ENCODE measurements around the gene USP49. TPM values are rescaled to one million over a fixed set of nuclear protein-coding genes. Genes with fewer than 3 reads are reported as not detected.

Gene USP49
- total and polyA plus RNA-seq, 2 of the 4 experiments (the other 2 are of a cell fraction): 1.4 to 2.1 TPM

DNA sequence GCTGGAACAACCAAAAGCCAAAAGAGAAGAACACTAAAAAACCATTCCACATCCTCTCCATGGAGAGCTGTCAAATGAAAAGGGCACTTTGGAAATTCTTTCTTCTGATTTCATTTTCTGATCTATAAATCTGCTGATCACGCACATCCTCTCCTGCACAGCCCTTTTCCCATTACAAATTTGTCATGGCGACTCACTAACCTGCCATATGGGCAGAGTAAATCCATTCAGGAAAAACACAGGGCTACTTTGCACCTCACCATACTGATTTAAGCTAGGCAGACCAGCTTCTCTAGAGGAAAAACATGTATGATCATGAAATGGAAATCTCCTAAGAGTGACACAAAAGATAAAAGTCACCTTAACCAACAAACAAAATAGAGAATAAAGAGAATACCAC lies 81.7 kb downstream of the USP49 start:
- Histone ChIP-seq H2AK5ac (ENCODE audit: low read depth, low read length) (no peak overlapping the region), H3K4ac (ENCODE audit: low read depth, low read length) (no peak overlapping the region), H3K4me3 (ENCODE audit: insufficient read depth, low read depth, low read length) (no peak overlapping the region), H4K8ac (ENCODE audit: low read depth in 2 of 2, low read length in 2 of 2) (no peak overlapping the region), H2AK9ac (replicated peaks; ENCODE audit: low read depth, low read length, poor library complexity) (no peak overlapping the region), H2BK20ac (ENCODE audit: low read depth, low read length) (no peak overlapping the region), H3K18ac (ENCODE audit: low read depth, low read length) (no peak overlapping the region), H4K5ac (ENCODE audit: low read depth, low read length) (no peak overlapping the region), H3K27ac (ENCODE audit: insufficient read depth, low read length) (no peak overlapping the region), H3K4me2 (ENCODE audit: low read depth, low read length) (no peak overlapping the region), H3K14ac (replicated peaks; ENCODE audit: low read depth, low read length) (no peak overlapping the region), H2BK5ac (ENCODE audit: low read depth, low read length, poor library complexity, severe bottlenecking) (no peak overlapping the region), H3K23ac (ENCODE audit: low read depth, low read length) (no peak overlapping the region), H3K56ac (ENCODE audit: extremely low read depth, insufficient read depth, low read length) (no peak overlapping the region), H2BK15ac (ENCODE audit: low read depth, low read length) (no peak overlapping the region), H3K79me1 (ENCODE audit: low read depth in 1 of 2, low read length in 2 of 2) (no peaks in the 10 kb centered on the region), H2AFZ (replicated peaks; ENCODE audit: low read length, poor library complexity) (no peak overlapping the region), H3K9ac (ENCODE audit: low read depth, low read length) (no peak overlapping the region), H2BK120ac (ENCODE audit: low read depth, low read length) (no peak overlapping the region), H3K4me1 (ENCODE audit: control insufficient read depth, insufficient read depth, low read length) (no peaks in the 10 kb centered on the region), H3K9me3 (ENCODE audit: control insufficient read depth, insufficient read depth, low read length) (no peaks in the 10 kb centered on the region), H3K27me3 (ENCODE audit: control insufficient read depth, insufficient read depth, low read length) (no peaks in the 10 kb centered on the region), H3K9me1 (ENCODE audit: insufficient read depth, low read length) (no peaks in the 10 kb centered on the region), H4K91ac (ENCODE audit: insufficient read depth, low read depth, low read length) (no peak overlapping the region), H3K36me3 (ENCODE audit: control insufficient read depth, insufficient read depth, low read length) (no peaks in the 10 kb centered on the region), H4K20me1 (ENCODE audit: insufficient read depth, low read length) (no peaks in the 10 kb centered on the region)
- no TSS peak for BruUV-seq (replicated peaks)
- POLR2A ChIA-PET (ENCODE audit: unreplicated experiment): no interaction called here
- no peak for ATAC-seq (ENCODE audit: low read depth)
- DNase-seq: no peak
- dilution Hi-C loops (cut with HindIII; ENCODE audit: low sequenced_read_pairs, unreplicated experiment): no loop called here
- intact Hi-C loops (cut with micrococcal nuclease): no loop called here
- TF ChIP-seq RAD21 (IDR thresholded peaks at IDR 0.05; ENCODE audit: low read length) (no peak), MAZ (IDR thresholded peaks at IDR 0.05; ENCODE audit: borderline replicate concordance, low read depth, low read length) (no peak), NFE2L2 (IDR thresholded peaks at IDR 0.05; ENCODE audit: low read depth, low read length) (no peak), RFX5 (IDR thresholded peaks at IDR 0.05; ENCODE audit: low read depth, low read length) (no peak), FOS (IDR thresholded peaks at IDR 0.05; ENCODE audit: low read depth, low read length) (no peak), POLR2A (IDR thresholded peaks at IDR 0.05; ENCODE audit: low read depth, low read length) (no peak), SMC3 (IDR thresholded peaks at IDR 0.05; ENCODE audit: low read depth, low read length) (no peak), MXI1 (IDR thresholded peaks at IDR 0.05; ENCODE audit: borderline replicate concordance, low read depth, low read length) (no peak), CHD1 (IDR thresholded peaks at IDR 0.05; ENCODE audit: low read depth, low read length) (no peak), CEBPB (IDR thresholded peaks at IDR 0.05; ENCODE audit: low read depth, low read length) (no peak), MAFK (IDR thresholded peaks at IDR 0.05; ENCODE audit: low read depth, low read length) (no peak; the same call in 1 of the 2 replicates)
- TF ChIP-seq, protein P1, sequence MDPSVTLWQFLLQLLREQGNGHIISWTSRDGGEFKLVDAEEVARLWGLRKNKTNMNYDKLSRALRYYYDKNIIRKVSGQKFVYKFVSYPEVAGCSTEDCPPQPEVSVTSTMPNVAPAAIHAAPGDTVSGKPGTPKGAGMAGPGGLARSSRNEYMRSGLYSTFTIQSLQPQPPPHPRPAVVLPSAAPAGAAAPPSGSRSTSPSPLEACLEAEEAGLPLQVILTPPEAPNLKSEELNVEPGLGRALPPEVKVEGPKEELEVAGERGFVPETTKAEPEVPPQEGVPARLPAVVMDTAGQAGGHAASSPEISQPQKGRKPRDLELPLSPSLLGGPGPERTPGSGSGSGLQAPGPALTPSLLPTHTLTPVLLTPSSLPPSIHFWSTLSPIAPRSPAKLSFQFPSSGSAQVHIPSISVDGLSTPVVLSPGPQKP (IDR thresholded peaks at IDR 0.05; ENCODE audit: borderline replicate concordance, low read depth, low read length): no peak
- TF ChIP-seq, protein P2, sequence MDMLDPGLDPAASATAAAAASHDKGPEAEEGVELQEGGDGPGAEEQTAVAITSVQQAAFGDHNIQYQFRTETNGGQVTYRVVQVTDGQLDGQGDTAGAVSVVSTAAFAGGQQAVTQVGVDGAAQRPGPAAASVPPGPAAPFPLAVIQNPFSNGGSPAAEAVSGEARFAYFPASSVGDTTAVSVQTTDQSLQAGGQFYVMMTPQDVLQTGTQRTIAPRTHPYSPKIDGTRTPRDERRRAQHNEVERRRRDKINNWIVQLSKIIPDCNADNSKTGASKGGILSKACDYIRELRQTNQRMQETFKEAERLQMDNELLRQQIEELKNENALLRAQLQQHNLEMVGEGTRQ (IDR thresholded peaks at IDR 0.05; ENCODE audit: low read depth, low read length): no peak
- TF ChIP-seq, protein P3, sequence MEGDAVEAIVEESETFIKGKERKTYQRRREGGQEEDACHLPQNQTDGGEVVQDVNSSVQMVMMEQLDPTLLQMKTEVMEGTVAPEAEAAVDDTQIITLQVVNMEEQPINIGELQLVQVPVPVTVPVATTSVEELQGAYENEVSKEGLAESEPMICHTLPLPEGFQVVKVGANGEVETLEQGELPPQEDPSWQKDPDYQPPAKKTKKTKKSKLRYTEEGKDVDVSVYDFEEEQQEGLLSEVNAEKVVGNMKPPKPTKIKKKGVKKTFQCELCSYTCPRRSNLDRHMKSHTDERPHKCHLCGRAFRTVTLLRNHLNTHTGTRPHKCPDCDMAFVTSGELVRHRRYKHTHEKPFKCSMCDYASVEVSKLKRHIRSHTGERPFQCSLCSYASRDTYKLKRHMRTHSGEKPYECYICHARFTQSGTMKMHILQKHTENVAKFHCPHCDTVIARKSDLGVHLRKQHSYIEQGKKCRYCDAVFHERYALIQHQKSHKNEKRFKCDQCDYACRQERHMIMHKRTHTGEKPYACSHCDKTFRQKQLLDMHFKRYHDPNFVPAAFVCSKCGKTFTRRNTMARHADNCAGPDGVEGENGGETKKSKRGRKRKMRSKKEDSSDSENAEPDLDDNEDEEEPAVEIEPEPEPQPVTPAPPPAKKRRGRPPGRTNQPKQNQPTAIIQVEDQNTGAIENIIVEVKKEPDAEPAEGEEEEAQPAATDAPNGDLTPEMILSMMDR (conservative IDR thresholded peaks at IDR 0.05; ENCODE audit: low read depth, low read length): no peak
- in situ Hi-C loops (cut with MboI; ENCODE audit: low sequenced_read_pairs): no loop called here
- CTCF ChIA-PET: no interaction called here
- WGBS, 2 experiments (ENCODE audit: extremely low coverage in 2 of 2, insufficient read length in 1 of 2): no CpG with 5 or more reads among the region's 2 CpGs

All from IMR-90 (cell line).